AG10803 (cell line): ENCODE data around the gene PLXDC1.

ENCODE experiments used
- DNase-seq: peaks from one replicate; pipeline ENCODE4 v3.0.0; 2010; ENCODE audit warnings: low read depth
- H3K4me3 ChIP-seq: 2 replicates; pipeline ENCODE4 v1.5.1; 2011; ENCODE audit warnings: mild to moderate bottlenecking, low read length, control low read depth
- TF ChIP-seq, protein P1 (sequence below): conservative IDR thresholded peaks from 2 replicates; pipeline ENCODE4 v1.5.1; 2011; ENCODE audit warnings: mild to moderate bottlenecking, low read length, control low read depth, inconsistent platforms

Gene PLXDC1

DNA sequence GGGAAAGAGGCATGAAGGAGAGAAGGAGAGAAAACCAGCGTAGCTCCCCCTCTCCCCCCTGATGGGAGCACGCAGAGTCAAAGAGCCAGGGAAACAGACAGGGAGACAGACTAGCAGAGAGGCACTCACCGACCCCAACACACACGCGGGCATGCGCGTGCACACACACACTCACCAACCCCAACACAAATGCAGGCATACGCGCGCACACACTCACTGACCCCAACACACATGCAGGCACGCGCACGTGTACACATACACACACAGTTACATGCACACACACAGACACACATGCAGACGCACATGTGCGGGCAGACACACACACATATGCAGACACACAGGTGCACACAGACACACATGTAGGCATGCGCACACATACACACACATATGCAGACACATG lies 41.5 kb upstream of the PLXDC1 start:
- no peak for DNase-seq
- no peak overlapping the region for H3K4me3 ChIP-seq
- TF ChIP-seq, protein P1, sequence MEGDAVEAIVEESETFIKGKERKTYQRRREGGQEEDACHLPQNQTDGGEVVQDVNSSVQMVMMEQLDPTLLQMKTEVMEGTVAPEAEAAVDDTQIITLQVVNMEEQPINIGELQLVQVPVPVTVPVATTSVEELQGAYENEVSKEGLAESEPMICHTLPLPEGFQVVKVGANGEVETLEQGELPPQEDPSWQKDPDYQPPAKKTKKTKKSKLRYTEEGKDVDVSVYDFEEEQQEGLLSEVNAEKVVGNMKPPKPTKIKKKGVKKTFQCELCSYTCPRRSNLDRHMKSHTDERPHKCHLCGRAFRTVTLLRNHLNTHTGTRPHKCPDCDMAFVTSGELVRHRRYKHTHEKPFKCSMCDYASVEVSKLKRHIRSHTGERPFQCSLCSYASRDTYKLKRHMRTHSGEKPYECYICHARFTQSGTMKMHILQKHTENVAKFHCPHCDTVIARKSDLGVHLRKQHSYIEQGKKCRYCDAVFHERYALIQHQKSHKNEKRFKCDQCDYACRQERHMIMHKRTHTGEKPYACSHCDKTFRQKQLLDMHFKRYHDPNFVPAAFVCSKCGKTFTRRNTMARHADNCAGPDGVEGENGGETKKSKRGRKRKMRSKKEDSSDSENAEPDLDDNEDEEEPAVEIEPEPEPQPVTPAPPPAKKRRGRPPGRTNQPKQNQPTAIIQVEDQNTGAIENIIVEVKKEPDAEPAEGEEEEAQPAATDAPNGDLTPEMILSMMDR, result no peak

DNA sequence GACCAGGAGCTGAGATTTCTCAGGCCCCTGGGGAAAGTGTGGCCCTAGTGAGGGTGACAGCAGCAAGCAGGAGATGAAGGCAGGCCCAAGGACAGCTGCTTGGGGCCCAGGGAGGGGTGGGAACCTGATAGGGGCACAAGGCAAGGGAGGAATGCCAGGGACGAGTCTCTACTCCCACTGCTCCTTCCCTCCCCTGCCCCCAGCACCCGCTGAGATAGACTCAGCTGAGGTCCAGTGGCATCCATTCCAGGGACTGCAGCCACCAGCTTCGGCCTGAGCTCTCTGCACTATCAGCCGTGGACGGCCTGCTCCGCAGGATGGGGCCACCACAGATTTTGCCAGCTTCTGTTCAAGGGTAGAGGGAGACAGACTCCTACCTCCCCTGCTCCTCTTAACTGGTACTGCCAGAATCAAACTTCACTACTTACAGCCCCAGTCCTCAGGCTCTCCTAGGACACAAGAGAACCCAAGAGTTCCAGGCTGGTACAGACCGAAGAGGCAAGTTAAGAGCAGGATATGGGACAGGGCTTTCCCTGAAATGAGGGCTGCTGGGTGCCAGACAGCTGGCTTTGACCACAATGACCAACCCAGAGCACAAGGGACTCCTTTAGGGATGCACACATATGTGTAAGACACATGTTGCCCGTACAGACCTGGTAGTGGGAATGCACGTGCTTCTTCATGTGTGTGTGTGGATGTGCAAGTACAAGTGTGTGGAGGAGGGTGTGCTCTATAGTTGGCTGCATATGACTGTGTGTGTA lies 40.5 kb upstream of the PLXDC1 start:
- no peak for DNase-seq
- H3K4me3 ChIP-seq, result no peak overlapping the region
- TF ChIP-seq, protein P1, result no peak

DNA sequence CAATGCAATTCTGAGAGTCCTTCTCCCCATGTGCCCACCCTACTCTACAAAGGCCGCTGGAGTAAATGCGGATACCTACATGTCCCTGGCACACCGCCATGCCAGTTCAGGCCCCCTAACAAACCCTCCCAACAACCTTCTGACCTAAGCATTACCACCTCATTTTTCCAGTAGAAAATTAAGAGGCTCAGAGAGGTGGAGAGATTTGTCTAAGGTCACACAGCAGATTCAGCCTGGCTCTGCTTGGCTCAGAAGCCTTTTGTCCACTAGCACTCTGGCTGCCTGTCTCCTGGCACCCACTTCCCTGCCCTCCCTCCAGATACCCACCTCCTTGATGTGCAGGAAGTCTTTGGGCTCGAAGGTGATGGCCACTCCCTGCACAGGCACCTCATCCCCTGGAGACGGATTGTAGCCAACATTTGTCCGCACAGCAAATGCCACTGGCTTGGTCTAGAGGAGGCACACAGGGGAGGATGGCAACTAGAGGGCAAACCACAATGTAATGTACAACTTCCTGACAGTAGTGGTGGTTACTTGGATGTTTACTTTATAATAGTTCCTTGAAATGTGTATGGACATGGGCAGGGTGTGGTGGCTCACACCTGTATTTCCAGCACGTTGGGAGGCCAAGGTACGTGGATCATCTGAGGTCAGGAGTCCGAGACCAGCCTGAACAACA lies 35.9 kb upstream of the PLXDC1 start:
- H3K4me3 ChIP-seq, result no peak overlapping the region

DNA sequence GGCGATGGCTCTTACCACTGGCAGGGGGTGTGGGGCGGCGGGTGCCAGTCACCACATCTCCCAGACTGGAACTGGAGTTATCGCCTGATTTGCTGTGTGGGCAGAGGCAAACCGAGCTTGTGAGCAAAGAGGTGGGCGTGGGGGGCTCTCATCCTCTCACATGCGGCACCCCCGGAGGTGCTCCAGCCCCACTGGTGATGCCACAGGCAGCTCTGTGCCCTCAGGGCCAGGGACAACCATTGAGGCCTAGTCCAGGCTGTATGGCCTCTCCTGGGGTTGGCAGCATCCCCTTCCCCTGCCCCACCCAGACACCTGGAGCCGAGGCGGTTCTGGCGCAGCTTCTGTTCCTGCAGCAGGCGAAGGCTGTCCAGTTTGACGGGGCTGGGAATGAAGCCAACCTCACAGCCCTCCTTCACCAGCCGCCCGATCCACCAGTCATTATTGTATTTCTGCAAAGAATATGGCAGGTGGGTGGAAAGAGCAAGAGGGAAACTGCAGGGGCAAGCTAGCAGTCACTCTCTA lies 35.1 kb upstream of the PLXDC1 start:
- DNase-seq, result no peak

More for the DNA sequence above, 35.9 kb upstream of the PLXDC1 start:
- TF ChIP-seq, protein P1, result no peak
- DNase-seq, result no peak

DNA sequence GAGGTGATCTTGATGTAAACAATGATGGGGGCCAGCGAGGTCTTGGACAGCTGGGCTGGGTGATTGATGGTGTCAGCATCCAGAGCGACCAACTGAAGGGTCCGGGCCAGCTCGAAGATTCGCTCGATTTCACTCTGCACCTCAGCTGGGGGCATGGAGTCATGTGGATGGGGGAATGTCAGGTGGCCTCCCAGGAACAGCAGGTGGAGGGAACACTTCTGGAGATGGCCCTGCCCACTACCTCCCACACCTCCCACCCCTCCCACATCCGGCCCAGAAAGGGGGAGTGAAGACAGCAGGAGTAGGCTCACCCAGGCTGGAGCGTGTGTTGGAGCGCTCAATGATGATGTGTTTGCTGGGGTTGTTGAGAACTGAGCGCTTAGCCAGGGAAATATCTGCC lies 32.3 kb upstream of the PLXDC1 start:
- DNase-seq, result no peak
- H3K4me3 ChIP-seq, result no peak overlapping the region
- TF ChIP-seq, protein P1, result no peak

More for the DNA sequence above, 35.1 kb upstream of the PLXDC1 start:
- no peak overlapping the region for H3K4me3 ChIP-seq
- TF ChIP-seq, protein P1, result no peak

DNA sequence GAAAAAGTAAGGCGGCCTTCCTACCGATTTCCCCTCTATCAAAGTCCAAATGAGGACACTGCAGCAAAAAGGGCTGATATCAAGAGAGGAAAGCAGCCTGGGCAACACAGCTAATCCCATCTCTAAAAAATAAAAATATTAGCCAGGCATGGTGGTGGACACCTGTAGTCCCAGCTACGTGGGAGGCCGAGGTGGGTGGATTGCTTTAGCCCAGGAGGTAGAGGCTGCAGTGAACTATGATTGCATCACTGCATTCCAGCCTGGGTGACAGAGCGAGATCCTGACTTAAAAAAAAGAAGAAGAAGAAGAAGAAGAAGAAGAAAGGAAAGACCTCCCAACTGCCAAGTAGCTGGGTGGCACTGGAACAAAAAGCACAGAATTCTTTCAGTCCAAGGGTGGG lies 31.6 kb upstream of the PLXDC1 start:
- TF ChIP-seq, protein P1, result no peak
- H3K4me3 ChIP-seq, result no peak overlapping the region
- DNase-seq, result no peak

GRCh38 chr17:39181303-39181702 lies 29.9 kb upstream of the PLXDC1 start:
- TF ChIP-seq, protein P1, result no peak
- no peak for DNase-seq
- H3K4me3 ChIP-seq, result no peak overlapping the region
